Fibroblast of the aortic adventitia (primary cell): ENCODE data around the gene DLX5. TPM values are rescaled to one million over a fixed set of nuclear protein-coding genes. Genes with fewer than 3 reads are reported as not detected.

Experiments
- DNase-seq: peaks from one replicate; pipeline ENCODE4 v3.0.0-alpha.2; 2010; ENCODE audit warnings: low read depth
- H3K4me3 ChIP-seq: 2 replicates; pipeline ENCODE4 v1.5.1; 2011; ENCODE audit warnings: low read depth, mild to moderate bottlenecking, control low read depth, low read length, moderate library complexity
- CTCF ChIP-seq: IDR thresholded peaks from 2 replicates; pipeline ENCODE4 v1.5.1; 2011; ENCODE audit warnings: mild to moderate bottlenecking, low read length, control low read depth, inconsistent platforms; ENCODE audit not compliant: insufficient read depth
- small RNA-seq: library from RNA; depleted of rRNA; stranded (forward); fragments of <200 nt; gene quantifications from one replicate; pipeline ENCODE3, GENCODE V24; 2012
- total RNA-seq: library from RNA; depleted of rRNA; stranded (reverse); fragments of >200 nt; gene quantifications from 2 replicates; pipeline ENCODE4 v1.2.3, GENCODE V29; 2012; ENCODE audit warnings: low replicate concordance

The DLX5 gene
- total RNA-seq, 1 donor = not detected

- DNase-seq = peak; percentile 60
Measured at GRCh38 chr7:96973986-96974385, 50.6 kb downstream of the DLX5 start.

GRCh38 chr7:96970739-96971138 is 53.9 kb downstream of the DLX5 start:
- TF ChIP-seq CTCF = no peak
- H3K4me3 ChIP-seq = no peak overlapping the region
- no peak for DNase-seq

More at GRCh38 chr7:96973986-96974385, 50.6 kb downstream of the DLX5 start:
- H3K4me3 ChIP-seq = no peak overlapping the region
- no peak for TF ChIP-seq CTCF

Small RNA genes within 50 kb of the gene (small RNA-seq; reads per million reads assigned to genes)
- not detected for gene RF01778

Other genes starting within 250 kb of the DLX5 start
- not detected in 2 replicates for gene DLX6, start 19.3 kb downstream of the DLX5 start, total RNA-seq
- 6.0 and 16.0 TPM in 2 replicates for gene SDHAF3, start 92.9 kb upstream of the DLX5 start, total RNA-seq